ENCODE measurements around the gene OCIAD2.

OCIAD2 gene

DNA sequence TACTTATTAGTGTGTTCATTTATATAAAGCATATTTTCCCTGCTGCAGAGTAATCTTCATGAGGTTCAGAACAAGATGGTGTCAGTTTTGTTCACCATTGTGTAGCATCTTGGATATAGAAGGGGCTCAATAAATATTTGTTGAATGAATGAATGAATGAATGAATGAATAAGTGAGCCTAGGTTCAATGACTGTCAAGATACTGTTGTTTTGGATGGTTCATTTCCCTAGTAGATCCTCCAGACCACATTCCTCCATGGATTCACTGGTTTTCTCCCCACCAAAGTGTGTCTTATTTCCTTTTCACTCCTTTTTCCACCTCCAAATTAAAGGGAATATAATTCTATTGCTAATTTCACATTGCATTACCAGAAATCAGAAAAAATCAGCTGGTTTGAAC is 2.1 kb upstream of the OCIAD2 start:
- peaks cover 29% of the 10 kb centered on the region for H3K4me1 ChIP-seq (ENCODE audit: low read depth, poor library complexity, severe bottlenecking)
- no peak overlapping the region for H3K4me3 ChIP-seq (IDR thresholded peaks at IDR 0.05; ENCODE audit: insufficient read depth, low read depth, low read length)
- no peaks in the 10 kb centered on the region for H4K20me1 ChIP-seq (ENCODE audit: insufficient read depth)
- H3K79me2 ChIP-seq (ENCODE audit: insufficient read depth, low read depth), result no peaks in the 10 kb centered on the region
- no peaks in the 10 kb centered on the region for H3K36me3 ChIP-seq (ENCODE audit: insufficient read depth)
- TF ChIP-seq, protein P1, sequence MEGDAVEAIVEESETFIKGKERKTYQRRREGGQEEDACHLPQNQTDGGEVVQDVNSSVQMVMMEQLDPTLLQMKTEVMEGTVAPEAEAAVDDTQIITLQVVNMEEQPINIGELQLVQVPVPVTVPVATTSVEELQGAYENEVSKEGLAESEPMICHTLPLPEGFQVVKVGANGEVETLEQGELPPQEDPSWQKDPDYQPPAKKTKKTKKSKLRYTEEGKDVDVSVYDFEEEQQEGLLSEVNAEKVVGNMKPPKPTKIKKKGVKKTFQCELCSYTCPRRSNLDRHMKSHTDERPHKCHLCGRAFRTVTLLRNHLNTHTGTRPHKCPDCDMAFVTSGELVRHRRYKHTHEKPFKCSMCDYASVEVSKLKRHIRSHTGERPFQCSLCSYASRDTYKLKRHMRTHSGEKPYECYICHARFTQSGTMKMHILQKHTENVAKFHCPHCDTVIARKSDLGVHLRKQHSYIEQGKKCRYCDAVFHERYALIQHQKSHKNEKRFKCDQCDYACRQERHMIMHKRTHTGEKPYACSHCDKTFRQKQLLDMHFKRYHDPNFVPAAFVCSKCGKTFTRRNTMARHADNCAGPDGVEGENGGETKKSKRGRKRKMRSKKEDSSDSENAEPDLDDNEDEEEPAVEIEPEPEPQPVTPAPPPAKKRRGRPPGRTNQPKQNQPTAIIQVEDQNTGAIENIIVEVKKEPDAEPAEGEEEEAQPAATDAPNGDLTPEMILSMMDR (conservative IDR thresholded peaks at IDR 0.05; ENCODE audit: low read depth, low read length), result no peak
- H3K9ac ChIP-seq, result no peak overlapping the region
- H3K27me3 ChIP-seq (ENCODE audit: insufficient read depth, low read depth), result no peaks in the 10 kb centered on the region
- no peak overlapping the region for H3K27ac ChIP-seq
- no peak overlapping the region for H2AFZ ChIP-seq (ENCODE audit: low read depth)
- no peak overlapping the region for H3K4me2 ChIP-seq

DNA sequence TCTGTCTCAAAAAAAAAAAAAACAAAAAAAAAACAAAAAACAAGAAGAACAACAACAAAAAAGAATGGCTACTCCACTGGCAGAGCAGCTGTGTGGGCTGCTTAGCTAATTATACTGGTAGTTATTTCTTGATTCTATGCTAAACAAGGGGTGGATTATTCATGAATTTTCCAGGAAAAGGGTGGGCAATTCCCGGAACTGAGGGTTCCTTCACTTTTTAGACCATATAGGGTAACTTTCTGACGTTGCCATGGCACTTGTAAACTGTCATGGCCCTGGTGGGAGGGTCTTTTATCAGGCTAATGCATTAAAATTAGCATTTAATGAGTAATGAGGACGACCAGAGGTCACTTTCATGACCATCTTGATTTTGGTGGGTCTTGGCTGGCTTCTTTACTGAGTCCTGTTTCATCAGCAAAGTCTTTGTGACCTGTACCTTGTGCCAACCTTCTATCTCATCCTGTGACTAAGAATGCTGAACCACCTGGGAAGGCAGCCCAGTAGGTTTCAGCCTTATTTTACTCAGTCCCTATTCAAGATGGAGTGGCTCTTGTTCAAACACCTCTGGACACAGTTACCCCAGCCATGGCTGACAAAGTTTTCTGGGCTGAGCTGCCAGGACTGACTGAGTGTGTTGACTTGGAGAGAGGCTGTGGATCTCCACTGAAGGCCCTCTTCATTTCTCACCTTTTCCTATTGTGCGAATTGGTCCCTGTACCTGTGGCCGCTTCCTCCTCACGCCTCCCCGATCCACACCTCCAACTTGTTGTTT is 1.3 kb upstream of the OCIAD2 start:
- Histone ChIP-seq H4K20me1 (ENCODE audit: insufficient read depth) (no peaks in the 10 kb centered on the region), H3K36me3 (ENCODE audit: insufficient read depth) (no peaks in the 10 kb centered on the region), H3K9ac (no peak overlapping the region), H3K4me2 (no peak overlapping the region), H3K4me3 (IDR thresholded peaks at IDR 0.05; ENCODE audit: insufficient read depth, low read depth, low read length) (no peak overlapping the region), H3K4me1 (ENCODE audit: low read depth, poor library complexity, severe bottlenecking) (peaks cover 36% of the 10 kb centered on the region), H3K27me3 (ENCODE audit: insufficient read depth, low read depth) (no peaks in the 10 kb centered on the region), H3K79me2 (ENCODE audit: insufficient read depth, low read depth) (no peaks in the 10 kb centered on the region), H2AFZ (ENCODE audit: low read depth) (no peak overlapping the region), H3K27ac (no peak overlapping the region)
- TF ChIP-seq, protein P1 (conservative IDR thresholded peaks at IDR 0.05; ENCODE audit: low read depth, low read length), result no peak

GRCh38 chr4:48905363-48906015 is 1.1 kb downstream of the OCIAD2 start:
- H3K4me3 ChIP-seq (IDR thresholded peaks at IDR 0.05; ENCODE audit: insufficient read depth, low read depth, low read length), result peak overlapping the region; percentile 0
- H3K4me2 ChIP-seq, result peak overlapping the region; percentile 96
- peaks cover 36% of the 10 kb centered on the region for H3K4me1 ChIP-seq (ENCODE audit: low read depth, poor library complexity, severe bottlenecking)
- H3K27me3 ChIP-seq (ENCODE audit: insufficient read depth, low read depth), result no peaks in the 10 kb centered on the region
- H2AFZ ChIP-seq (ENCODE audit: low read depth), result no peak overlapping the region
- no peak overlapping the region for H3K9ac ChIP-seq
- H3K79me2 ChIP-seq (ENCODE audit: insufficient read depth, low read depth), result no peaks in the 10 kb centered on the region
- no peak overlapping the region for H3K27ac ChIP-seq
- TF ChIP-seq, protein P1 (conservative IDR thresholded peaks at IDR 0.05; ENCODE audit: low read depth, low read length), result no peak
- no peaks in the 10 kb centered on the region for H4K20me1 ChIP-seq (ENCODE audit: insufficient read depth)
- H3K36me3 ChIP-seq (ENCODE audit: insufficient read depth), result no peaks in the 10 kb centered on the region

GRCh38 chr4:48904541-48905142 is 1.9 kb downstream of the OCIAD2 start:
- Histone ChIP-seq H3K27ac (no peak overlapping the region), H3K4me1 (ENCODE audit: low read depth, poor library complexity, severe bottlenecking) (peaks cover 36% of the 10 kb centered on the region), H3K27me3 (ENCODE audit: insufficient read depth, low read depth) (no peaks in the 10 kb centered on the region), H3K36me3 (ENCODE audit: insufficient read depth) (no peaks in the 10 kb centered on the region), H4K20me1 (ENCODE audit: insufficient read depth) (no peaks in the 10 kb centered on the region), H3K4me3 (IDR thresholded peaks at IDR 0.05; ENCODE audit: insufficient read depth, low read depth, low read length) (peak overlapping the region; percentile 0), H2AFZ (ENCODE audit: low read depth) (no peak overlapping the region), H3K9ac (no peak overlapping the region), H3K79me2 (ENCODE audit: insufficient read depth, low read depth) (no peaks in the 10 kb centered on the region), H3K4me2 (peak overlapping the region; percentile 14; the same call in 1 of the 2 replicates)
- TF ChIP-seq, protein P1 (conservative IDR thresholded peaks at IDR 0.05; ENCODE audit: low read depth, low read length), result no peak

Measured in KMS-11 (cell line).